LNCAP (cell line): ENCODE data around the gene CLCN7.

ENCODE experiments used
- TF ChIP-seq, protein P1 (sequence below): fragments of 450-650 bp; IDR thresholded peaks from 2 replicates; pipeline ENCODE4 v1.5.1; 2017; ENCODE audit warnings: mild to moderate bottlenecking

CLCN7 gene

DNA sequence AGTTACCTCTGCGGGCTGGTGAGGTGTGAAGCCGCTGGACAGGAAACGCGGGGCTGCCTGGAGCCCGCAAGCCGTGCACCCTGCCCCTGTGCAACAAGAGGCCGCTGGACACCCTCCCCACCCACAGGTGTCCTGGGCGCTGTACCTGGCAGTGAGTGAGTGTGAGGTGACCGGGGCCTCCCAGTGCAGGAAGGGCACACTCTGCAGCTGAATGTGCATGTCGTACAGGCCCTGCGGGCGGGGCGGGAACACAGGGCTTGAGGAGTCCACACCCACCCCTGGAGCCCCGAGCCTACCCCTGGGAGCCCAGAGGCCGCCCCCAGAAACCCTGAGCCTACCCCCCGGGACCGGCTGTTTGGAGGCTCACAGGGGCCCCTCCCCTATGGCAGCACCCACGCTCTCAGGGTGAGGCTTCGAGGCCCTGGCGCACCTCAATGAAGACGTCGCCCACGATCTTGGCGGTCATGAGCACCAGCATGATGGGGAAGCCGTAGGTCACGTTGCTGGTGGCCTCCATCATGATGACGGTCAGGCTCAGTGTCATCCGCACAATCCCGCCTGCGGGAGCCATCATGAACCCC lies 26.2 kb downstream of the CLCN7 start:
- TF ChIP-seq, protein P1, sequence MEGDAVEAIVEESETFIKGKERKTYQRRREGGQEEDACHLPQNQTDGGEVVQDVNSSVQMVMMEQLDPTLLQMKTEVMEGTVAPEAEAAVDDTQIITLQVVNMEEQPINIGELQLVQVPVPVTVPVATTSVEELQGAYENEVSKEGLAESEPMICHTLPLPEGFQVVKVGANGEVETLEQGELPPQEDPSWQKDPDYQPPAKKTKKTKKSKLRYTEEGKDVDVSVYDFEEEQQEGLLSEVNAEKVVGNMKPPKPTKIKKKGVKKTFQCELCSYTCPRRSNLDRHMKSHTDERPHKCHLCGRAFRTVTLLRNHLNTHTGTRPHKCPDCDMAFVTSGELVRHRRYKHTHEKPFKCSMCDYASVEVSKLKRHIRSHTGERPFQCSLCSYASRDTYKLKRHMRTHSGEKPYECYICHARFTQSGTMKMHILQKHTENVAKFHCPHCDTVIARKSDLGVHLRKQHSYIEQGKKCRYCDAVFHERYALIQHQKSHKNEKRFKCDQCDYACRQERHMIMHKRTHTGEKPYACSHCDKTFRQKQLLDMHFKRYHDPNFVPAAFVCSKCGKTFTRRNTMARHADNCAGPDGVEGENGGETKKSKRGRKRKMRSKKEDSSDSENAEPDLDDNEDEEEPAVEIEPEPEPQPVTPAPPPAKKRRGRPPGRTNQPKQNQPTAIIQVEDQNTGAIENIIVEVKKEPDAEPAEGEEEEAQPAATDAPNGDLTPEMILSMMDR: no peak

DNA sequence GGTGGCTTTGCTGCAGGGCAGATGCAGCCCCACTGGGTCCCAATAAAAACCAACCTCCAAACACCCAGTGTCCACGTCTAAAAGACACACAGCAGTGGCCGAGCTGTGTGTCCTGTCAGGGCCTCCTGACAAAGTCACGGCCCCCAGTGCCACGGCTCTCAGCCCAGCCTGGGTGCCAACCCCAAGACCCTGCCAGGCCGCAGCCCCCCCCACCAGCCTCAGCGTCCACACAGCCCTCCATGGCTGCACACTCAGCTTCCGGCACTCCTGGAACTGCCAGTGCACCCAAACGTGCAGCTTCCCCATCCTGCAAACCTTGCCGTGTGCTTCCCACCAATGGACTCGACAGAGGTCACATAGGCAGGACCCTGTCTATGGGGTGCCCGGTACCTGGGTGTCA lies 26.9 kb downstream of the CLCN7 start:
- TF ChIP-seq, protein P1: no peak

DNA sequence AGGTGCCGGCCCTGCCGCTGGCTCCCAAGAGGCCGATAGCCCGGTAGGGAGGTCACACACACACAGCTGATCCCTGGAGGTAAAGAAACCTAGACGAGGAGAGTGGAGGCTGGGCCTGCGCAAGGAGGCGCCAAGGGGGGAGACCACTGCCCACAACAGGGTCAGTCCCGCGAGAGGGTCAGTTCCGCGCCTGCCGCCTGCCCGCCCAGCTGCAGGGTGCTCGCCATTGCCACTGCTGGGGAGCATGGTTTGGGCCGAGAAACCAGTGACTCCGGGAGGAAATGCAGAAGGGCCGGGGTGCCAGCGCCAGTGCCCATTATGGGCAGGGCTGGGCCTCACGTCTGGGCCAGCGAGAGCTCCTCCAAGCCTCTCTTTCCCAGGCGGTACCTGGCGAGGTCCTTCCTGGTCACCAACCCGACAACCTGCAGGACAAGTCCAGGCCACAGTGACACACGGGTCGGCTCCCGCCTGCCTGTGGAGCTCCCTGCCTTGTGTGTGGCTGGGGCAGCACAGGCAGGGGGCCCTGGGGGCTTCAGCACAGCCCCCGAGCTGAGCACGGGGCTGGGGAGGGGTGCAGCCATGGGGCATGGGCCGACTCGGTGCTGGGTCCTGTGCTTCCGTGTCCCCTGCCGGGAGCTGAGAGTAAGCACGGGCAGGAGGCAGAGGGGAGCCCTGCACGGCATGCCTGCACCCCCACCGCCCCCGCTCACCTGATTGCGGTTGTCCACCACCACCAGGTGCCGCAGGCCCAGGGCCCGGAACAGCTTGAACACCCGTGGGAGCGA lies 28.3 kb downstream of the CLCN7 start:
- TF ChIP-seq, protein P1: no peak

GRCh38 chr16:1445518-1446203 lies 29.2 kb downstream of the CLCN7 start:
- TF ChIP-seq, protein P1: no peak

DNA sequence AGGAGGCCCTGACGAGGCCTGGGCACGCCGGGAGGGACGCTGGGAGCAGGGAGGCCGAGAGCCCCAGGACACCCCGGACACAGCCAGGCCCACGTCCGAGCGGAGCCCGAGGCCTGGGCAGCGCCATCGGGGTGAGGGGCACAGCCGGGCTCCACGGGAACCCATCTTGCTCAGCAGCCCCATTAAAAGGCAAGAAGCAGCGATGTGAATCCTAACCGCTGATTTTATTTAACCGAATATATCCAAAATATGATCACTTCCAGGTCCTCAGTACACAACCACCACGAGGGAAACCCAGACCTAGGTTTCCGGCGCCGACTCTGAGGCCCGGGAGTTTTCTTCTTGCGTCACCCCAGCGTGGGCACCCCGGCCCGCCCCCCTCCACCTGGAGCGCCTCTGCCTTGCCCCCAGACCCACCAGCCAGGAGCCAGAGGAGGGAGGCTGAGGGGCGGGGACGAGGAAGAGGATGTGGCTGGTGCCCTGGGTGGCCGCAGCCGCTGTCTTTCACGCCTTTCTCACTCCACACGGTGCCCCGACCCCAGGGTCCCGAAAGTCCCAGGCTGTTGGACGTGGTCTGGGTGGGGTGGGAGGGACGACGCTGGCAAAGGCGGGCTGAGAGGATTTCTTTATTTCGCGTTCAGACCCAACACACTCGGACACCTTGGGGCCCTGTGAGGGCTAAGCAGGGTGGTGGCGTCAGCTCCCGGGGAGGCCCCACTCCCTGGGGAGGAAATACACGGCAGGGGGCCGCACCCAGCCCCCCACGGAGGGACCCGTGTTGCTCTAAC lies 29.9 kb downstream of the CLCN7 start:
- TF ChIP-seq, protein P1: no peak

- TF ChIP-seq, protein P1: no peak
Observed at GRCh38 chr16:1443980-1444729, 30.7 kb downstream of the CLCN7 start, which contains the start of gene CCDC154. CCDC154 (minus strand) TSS chr16:1444556; CDS start chr16:1444322, 234 bp downstream.
